GM10847 (cell line): ENCODE results near the gene FBXO38.

ENCODE experiments used
- POLR2A ChIP-seq: IDR thresholded peaks from 2 replicates; pipeline ENCODE4 v1.6.1; 2011; ENCODE audit not compliant: insufficient read length; ENCODE audit errors: extremely low read depth

FBXO38 gene

DNA sequence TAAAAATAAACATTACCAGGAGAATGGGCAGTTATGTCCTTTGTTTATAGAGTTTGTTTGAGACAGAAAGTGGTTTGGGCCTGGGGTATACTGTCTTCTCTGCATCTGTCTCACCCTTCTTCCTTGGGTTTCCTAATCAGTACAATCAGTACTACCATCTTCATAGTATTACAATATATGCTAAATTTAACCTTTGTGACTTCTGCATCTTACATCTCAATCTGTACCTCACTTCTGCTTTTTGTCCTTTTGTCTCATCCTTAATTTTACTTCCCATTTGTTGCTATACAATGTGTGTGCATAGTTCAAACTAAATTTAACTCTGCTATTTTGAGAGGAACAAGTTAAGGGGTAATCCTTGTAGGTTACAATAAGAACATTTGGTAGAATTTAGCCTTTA lies 19.6 kb downstream of the FBXO38 start:
- TF ChIP-seq POLR2A, result no peak

GRCh38 chr5:148406406-148406805 lies 22.6 kb downstream of the FBXO38 start:
- TF ChIP-seq POLR2A, result no peak

- TF ChIP-seq POLR2A, result no peak
Observed at GRCh38 chr5:148408092-148408491, 24.3 kb downstream of the FBXO38 start.

GRCh38 chr5:148412124-148412523 lies 28.4 kb downstream of the FBXO38 start:
- TF ChIP-seq POLR2A, result no peak

DNA sequence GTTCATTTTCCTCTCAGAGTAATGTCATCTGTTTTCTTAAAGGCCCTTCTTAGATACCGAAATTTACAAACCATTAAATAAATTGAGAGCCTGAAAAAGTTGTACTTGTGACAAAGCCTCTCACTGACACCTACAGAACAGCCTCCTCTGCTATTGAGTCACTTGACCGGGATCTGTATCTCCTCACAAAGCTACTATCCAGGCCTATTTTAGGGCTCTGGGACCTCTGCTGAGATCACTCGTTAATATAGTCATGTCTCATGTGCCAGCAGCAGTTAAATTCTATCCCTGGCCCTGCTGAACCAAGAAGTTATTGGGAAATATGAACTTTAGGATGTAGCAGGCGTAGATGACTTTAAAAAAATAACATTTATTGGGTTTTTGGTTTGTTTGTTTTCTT lies 31.1 kb downstream of the FBXO38 start:
- TF ChIP-seq POLR2A, result no peak

- TF ChIP-seq POLR2A, result no peak
Observed at GRCh38 chr5:148416416-148416815, 32.7 kb downstream of the FBXO38 start.

DNA sequence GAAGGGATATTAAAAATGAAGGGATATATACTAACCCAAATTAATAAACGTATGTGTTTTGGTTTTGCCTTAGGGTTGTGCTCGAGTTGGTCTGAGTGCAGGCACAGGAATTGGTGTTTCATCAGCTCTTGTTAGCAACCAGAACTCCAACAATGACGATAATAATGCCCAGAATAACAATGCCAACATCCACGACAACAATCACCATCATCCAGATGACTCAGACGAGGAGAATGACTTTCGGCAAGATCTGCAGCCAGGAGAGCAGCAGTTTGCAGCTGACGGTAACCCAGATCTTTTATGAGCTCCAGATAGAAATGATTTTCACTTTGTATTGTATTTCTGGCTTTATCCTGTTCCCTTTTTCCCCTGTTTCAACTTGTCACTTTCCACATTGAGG lies 33.2 kb downstream of the FBXO38 start:
- no peak for TF ChIP-seq POLR2A

DNA sequence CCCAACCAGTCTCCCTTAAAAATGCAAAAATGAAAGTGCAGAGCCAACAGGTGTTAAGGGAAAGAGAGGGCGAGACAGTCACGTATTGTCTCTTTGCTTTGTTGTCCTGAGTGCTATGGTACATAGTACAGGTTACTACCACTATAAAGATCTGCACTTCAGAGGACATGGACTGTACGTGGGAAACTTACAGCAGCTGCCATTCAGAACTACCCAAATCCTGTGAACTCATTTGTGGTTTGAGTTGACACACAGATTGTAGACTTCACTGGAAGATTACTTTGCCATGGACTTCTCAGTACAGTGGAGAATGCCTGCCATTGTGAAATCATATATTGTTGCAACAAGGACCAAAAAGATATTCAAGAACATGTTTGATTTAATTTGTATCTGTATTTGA lies 34.8 kb downstream of the FBXO38 start:
- no peak for TF ChIP-seq POLR2A

DNA sequence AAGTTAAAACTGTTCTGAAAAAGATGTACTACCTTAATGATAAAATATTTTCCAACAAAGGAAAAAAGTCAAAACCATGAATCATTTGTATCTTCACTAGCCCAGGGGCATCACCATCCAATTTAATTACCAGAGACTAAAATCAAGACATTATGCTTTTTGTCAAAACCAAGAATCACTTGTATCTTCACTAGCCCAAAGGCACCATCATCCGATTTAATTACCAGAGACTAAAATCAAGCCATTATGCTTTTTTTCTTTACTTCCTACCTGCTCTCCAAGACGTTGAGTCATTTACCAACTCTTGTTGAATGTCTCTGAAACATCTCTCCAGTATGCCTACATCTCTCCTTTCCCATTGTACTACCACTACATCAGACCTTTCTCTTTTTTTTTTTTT lies 37.9 kb downstream of the FBXO38 start:
- TF ChIP-seq POLR2A, result no peak

DNA sequence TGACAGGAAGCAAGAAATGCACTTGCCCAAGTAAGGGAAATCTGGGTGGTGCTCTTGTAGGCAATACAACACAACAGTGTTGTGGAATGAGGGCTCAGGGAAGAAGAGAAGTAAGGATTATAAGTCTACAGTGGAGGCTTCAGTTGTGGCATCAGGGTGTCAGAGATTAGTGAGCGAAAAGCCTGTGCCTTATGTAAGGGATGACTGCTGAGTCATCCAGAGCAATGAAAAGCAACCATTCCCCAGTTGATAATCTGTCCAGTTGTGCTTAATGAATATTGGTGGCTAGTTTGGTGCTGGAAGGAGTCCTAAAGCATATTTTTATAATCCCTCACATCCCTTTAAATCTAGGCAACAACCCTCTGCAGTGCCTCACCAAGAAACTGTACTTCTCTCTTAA lies 42.0 kb downstream of the FBXO38 start:
- TF ChIP-seq POLR2A, result no peak

- TF ChIP-seq POLR2A, result no peak
Observed at GRCh38 chr5:148426514-148426913, 42.8 kb downstream of the FBXO38 start.

DNA sequence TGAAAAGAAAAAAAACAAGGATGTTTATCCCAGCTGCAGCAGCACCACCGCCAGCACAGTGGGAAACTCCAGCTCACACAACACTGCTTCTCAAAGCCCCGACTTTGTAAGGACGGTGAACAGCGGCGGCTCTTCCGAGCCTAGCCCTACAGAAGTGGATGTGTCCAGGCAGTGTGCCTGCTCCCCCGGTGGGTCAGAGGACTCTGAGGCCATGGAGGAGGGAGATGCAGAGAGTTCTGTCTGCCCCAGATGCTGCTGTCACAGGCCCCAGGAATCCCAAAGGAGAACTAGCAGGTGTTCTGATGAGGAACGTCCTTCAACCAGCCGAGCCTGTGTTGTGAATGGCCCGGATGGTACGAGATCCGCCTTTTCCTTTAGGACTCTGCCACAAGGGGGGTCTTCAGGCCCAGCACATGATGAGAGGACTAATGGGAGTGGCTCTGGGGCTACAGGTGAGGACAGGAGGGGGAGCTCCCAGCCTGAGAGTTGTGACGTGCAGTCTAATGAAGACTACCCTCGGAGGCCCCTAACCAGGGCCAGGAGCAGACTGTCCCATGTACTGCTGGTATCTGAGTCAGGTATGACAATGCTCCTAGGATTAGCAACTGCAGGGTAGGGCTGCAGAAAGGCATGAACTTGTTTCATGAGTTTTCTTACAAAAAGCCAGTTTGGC lies 43.7 kb downstream of the FBXO38 start:
- TF ChIP-seq POLR2A, result no peak

GRCh38 chr5:148428848-148429247 lies 45.1 kb downstream of the FBXO38 start:
- no peak for TF ChIP-seq POLR2A

DNA sequence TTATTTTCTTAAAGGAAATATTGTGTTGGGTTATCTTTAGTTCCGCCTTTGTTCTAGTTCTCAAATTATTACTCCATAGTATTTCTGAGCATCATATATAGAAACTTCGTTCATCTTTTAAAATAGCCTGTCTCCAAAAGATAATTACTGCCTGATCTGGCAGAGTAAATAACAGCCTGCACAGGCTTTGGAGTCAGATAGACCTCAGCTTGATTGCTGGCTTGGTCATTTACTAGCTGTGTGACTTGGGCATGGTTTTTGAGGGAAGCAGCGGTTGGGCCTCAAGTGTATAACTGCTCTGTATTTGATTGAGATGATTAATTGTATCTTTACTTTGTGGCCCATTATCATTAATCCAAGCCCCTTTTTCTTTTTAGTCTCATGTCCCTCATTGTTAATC lies 50.1 kb downstream of the FBXO38 start:
- TF ChIP-seq POLR2A, result no peak

- no peak for TF ChIP-seq POLR2A
Observed at GRCh38 chr5:148436029-148436428, 52.3 kb downstream of the FBXO38 start.

- TF ChIP-seq POLR2A, result no peak
Observed at GRCh38 chr5:148437249-148437648, 53.5 kb downstream of the FBXO38 start.

GRCh38 chr5:148438933-148439332 lies 55.2 kb downstream of the FBXO38 start:
- no peak for TF ChIP-seq POLR2A
